ENCODE results near the gene USP15.

Gene USP15

GRCh38 chr12:62296001-62296400 is 35.8 kb downstream of the USP15 start:
- DNase-seq (ENCODE audit: low read depth, low spot score), result no peak
- no peak overlapping the region for H3K4me3 ChIP-seq (ENCODE audit: low read depth, low read length)
- no peak for TF ChIP-seq CTCF (IDR thresholded peaks at IDR 0.05; ENCODE audit: low read depth, low read length)
- in situ Hi-C loops (cut with HindIII; ENCODE audit: low sequenced_read_pairs), result no loop called here

- DNase-seq (ENCODE audit: low read depth, low spot score), result no peak
- in situ Hi-C loops (cut with HindIII; ENCODE audit: low sequenced_read_pairs), result no loop called here
- TF ChIP-seq CTCF (IDR thresholded peaks at IDR 0.05; ENCODE audit: low read depth, low read length), result no peak
- no peak overlapping the region for H3K4me3 ChIP-seq (ENCODE audit: low read depth, low read length)
Observed at GRCh38 chr12:62297321-62297720, 37.1 kb downstream of the USP15 start.

- in situ Hi-C loops (cut with HindIII; ENCODE audit: low sequenced_read_pairs), result no loop called here
- no peak for TF ChIP-seq CTCF (IDR thresholded peaks at IDR 0.05; ENCODE audit: low read depth, low read length)
- no peak for DNase-seq (ENCODE audit: low read depth, low spot score)
- H3K4me3 ChIP-seq (ENCODE audit: low read depth, low read length), result no peak overlapping the region
Observed at GRCh38 chr12:62299617-62300016, 39.4 kb downstream of the USP15 start.

- in situ Hi-C loops (cut with HindIII; ENCODE audit: low sequenced_read_pairs), result no loop called here
- no peak overlapping the region for H3K4me3 ChIP-seq (ENCODE audit: low read depth, low read length)
- TF ChIP-seq CTCF (IDR thresholded peaks at IDR 0.05; ENCODE audit: low read depth, low read length), result no peak
Observed at GRCh38 chr12:62301080-62301798, 41.0 kb downstream of the USP15 start.

GRCh38 chr12:62301799-62302133 is 41.6 kb downstream of the USP15 start:
- DNase-seq (ENCODE audit: low read depth, low spot score), result no peak
- no peak overlapping the region for H3K4me3 ChIP-seq (ENCODE audit: low read depth, low read length)
- no peak for TF ChIP-seq CTCF (IDR thresholded peaks at IDR 0.05; ENCODE audit: low read depth, low read length)
- in situ Hi-C loops (cut with HindIII; ENCODE audit: low sequenced_read_pairs), result no loop called here

More at GRCh38 chr12:62301080-62301798, 41.0 kb downstream of the USP15 start:
- DNase-seq (ENCODE audit: low read depth, low spot score), result no peak

GRCh38 chr12:62304560-62304959 is 44.4 kb downstream of the USP15 start:
- no peak for TF ChIP-seq CTCF (IDR thresholded peaks at IDR 0.05; ENCODE audit: low read depth, low read length)
- no peak overlapping the region for H3K4me3 ChIP-seq (ENCODE audit: low read depth, low read length)
- in situ Hi-C loops (cut with HindIII; ENCODE audit: low sequenced_read_pairs), result no loop called here
- DNase-seq (ENCODE audit: low read depth, low spot score), result no peak

Data from astrocyte of the spinal cord (primary cell).